Measurements from ENCODE around the gene TUBB1. TPM values are rescaled to one million over a fixed set of nuclear protein-coding genes. Genes with fewer than 3 reads are reported as not detected.
A peak's percentile ranks its signal among the peaks of the same experiment; 100 is the strongest.

Gene TUBB1
- total RNA-seq, 1 experiment from 2014 or later = not detected

DNA sequence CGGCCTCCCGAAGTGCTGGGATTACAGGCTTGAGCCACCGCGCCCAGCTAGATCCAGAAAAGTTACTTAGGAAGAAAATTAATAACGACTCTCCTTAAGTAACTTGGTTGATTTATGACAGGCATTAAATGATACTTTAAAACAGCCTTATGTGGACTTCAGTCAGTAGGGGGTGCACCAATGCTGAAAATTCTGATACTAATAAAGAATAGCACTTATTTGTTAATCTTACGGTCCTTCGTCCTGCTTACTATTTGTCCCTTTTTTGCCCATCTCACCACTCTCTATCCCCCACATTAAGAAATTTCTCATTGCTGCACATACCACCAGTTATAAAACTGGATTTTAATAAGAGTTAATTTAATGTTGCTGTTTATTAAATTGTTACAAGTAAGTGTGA is 36.1 kb downstream of the TUBB1 start:
- POLR2A ChIA-PET (ENCODE audit: low non-redundant PET) = no interaction called here
- CTCF ChIA-PET = interaction anchor here (0.7 kb wide), 1 partner anchor 33 kb away, joined by 3 read pairs; no protein-coding TSS in a partner anchor
- peaks cover 58% of the 10 kb centered on the region for H3K27me3 ChIP-seq (replicated peaks; ENCODE audit: insufficient read depth, low read depth, low read length, poor library complexity)
- H3K4me1 ChIP-seq (ENCODE audit: insufficient read depth, low read length, poor library complexity, severe bottlenecking) = no peaks in the 10 kb centered on the region
- DNase-seq (ENCODE audit: low spot score) = peak; percentile 22
- no peak overlapping the region for H3K27ac ChIP-seq (ENCODE audit: low read depth, low read length, poor library complexity, severe bottlenecking)
- no peaks in the 10 kb centered on the region for H3K9me3 ChIP-seq (ENCODE audit: low read depth, low read length, poor library complexity, severe bottlenecking)
- no TSS peak for BruUV-seq (replicated peaks)
- no peak for TF ChIP-seq EZH2 (IDR thresholded peaks at IDR 0.05; ENCODE audit: borderline replicate concordance, low read depth, low read length, poor library complexity, severe bottlenecking)
- TF ChIP-seq, protein P1, sequence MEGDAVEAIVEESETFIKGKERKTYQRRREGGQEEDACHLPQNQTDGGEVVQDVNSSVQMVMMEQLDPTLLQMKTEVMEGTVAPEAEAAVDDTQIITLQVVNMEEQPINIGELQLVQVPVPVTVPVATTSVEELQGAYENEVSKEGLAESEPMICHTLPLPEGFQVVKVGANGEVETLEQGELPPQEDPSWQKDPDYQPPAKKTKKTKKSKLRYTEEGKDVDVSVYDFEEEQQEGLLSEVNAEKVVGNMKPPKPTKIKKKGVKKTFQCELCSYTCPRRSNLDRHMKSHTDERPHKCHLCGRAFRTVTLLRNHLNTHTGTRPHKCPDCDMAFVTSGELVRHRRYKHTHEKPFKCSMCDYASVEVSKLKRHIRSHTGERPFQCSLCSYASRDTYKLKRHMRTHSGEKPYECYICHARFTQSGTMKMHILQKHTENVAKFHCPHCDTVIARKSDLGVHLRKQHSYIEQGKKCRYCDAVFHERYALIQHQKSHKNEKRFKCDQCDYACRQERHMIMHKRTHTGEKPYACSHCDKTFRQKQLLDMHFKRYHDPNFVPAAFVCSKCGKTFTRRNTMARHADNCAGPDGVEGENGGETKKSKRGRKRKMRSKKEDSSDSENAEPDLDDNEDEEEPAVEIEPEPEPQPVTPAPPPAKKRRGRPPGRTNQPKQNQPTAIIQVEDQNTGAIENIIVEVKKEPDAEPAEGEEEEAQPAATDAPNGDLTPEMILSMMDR (conservative IDR thresholded peaks at IDR 0.05; ENCODE audit: low read depth, low read length) = peak; percentile 34; the same call in 1 of the 2 replicates
- H3K36me3 ChIP-seq (ENCODE audit: insufficient read depth, low read length, poor library complexity, severe bottlenecking) = no peaks in the 10 kb centered on the region
- H3K4me3 ChIP-seq (ENCODE audit: low read depth, low read length, poor library complexity, severe bottlenecking) = no peak overlapping the region
- intact Hi-C loops (cut with micrococcal nuclease; ENCODE audit: unreplicated experiment) = no loop called here

DNA sequence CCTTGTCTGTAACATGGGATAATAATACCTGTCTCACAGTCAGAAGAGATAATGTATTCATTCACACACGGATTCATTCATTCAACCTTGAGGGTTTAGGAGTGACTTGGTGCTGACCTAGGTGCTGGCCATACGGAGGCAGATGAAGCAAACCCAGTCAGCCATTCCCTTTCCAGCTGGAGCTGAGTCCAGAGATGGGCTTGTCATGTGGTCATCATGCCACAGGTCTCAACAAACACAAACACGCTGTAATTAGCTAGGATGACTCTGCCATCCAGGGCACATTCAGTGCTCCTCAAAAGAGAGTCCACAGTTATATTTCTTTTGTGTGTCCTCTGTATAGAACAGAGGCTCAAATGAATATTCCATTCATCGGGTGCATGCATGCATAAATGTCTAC is 42.9 kb downstream of the TUBB1 start:
- ChIA-PET POLR2A (ENCODE audit: low non-redundant PET) (no interaction called here), CTCF (no interaction called here)
- Histone ChIP-seq H3K9me3 (ENCODE audit: low read depth, low read length, poor library complexity, severe bottlenecking) (no peaks in the 10 kb centered on the region), H3K4me3 (ENCODE audit: low read depth, low read length, poor library complexity, severe bottlenecking) (no peak overlapping the region), H3K4me1 (ENCODE audit: insufficient read depth, low read length, poor library complexity, severe bottlenecking) (peaks cover 6% of the 10 kb centered on the region), H3K36me3 (ENCODE audit: insufficient read depth, low read length, poor library complexity, severe bottlenecking) (no peaks in the 10 kb centered on the region), H3K27ac (ENCODE audit: low read depth, low read length, poor library complexity, severe bottlenecking) (no peak overlapping the region), H3K27me3 (replicated peaks; ENCODE audit: insufficient read depth, low read depth, low read length, poor library complexity) (peaks cover 15% of the 10 kb centered on the region)
- TF ChIP-seq, protein P1 (conservative IDR thresholded peaks at IDR 0.05; ENCODE audit: low read depth, low read length) = no peak
- DNase-seq (ENCODE audit: low spot score) = no peak
- intact Hi-C loops (cut with micrococcal nuclease; ENCODE audit: unreplicated experiment) = no loop called here
- no TSS peak for BruUV-seq (replicated peaks)

DNA sequence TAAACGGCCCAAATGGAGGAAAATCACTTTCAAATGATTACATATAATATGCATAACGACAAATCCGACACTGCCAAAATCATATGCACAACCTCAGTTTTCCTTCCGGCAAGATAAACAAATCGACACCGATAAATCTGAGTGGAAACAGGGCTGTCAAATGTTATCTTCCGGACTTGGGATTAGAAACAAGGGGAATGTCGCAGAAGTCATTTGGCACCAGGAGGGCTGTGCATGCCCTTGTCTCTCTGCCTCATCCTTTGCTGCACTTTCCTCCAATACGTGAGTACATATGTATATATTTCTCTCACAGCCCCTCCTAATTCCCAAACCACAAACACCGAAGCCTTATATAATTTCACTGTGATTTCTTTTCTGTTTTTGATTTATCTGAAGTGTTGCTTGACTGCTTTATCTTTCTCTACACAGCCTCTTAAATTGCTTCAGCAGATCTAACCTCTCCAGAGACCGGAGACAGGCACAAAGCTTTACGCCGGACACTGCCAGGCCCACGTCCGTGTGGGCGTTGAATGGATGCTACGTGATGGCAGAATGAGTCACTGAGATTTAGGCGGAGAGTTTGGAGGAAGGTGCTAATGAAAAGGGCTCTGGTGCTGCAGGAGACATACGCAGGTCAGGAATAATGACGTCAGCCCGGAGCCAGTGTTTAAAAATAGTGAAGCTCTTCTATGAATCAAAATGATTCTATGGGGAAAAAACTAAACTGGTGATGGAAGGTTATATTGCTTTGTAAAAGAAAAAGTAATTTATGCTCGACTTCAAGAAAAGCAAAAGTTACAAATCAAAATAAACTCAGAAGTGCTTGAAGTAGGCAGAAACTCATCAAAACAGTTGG is 44.4 kb downstream of the TUBB1 start:
- peaks cover 6% of the 10 kb centered on the region for H3K4me1 ChIP-seq (ENCODE audit: insufficient read depth, low read length, poor library complexity, severe bottlenecking)
- no peaks in the 10 kb centered on the region for H3K9me3 ChIP-seq (ENCODE audit: low read depth, low read length, poor library complexity, severe bottlenecking)
- no TSS peak for BruUV-seq (replicated peaks)
- peak; percentile 40 for DNase-seq (ENCODE audit: low spot score)
- CTCF ChIA-PET = no interaction called here
- POLR2A ChIA-PET (ENCODE audit: low non-redundant PET) = no interaction called here
- no peaks in the 10 kb centered on the region for H3K36me3 ChIP-seq (ENCODE audit: insufficient read depth, low read length, poor library complexity, severe bottlenecking)
- H3K4me3 ChIP-seq (ENCODE audit: low read depth, low read length, poor library complexity, severe bottlenecking) = peak overlapping the region; percentile 16
- intact Hi-C loops (cut with micrococcal nuclease; ENCODE audit: unreplicated experiment) = no loop called here
- H3K27ac ChIP-seq (ENCODE audit: low read depth, low read length, poor library complexity, severe bottlenecking) = no peak overlapping the region
- TF ChIP-seq, protein P1 (conservative IDR thresholded peaks at IDR 0.05; ENCODE audit: low read depth, low read length) = no peak
- no peak for TF ChIP-seq EZH2 (IDR thresholded peaks at IDR 0.05; ENCODE audit: borderline replicate concordance, low read depth, low read length, poor library complexity, severe bottlenecking)
- peaks cover 18% of the 10 kb centered on the region for H3K27me3 ChIP-seq (replicated peaks; ENCODE audit: insufficient read depth, low read depth, low read length, poor library complexity)

Data from A673 (cell line).